Measurements from ENCODE around the gene AFDN.

AFDN gene

GRCh38 chr6:167794161-167795157, 32.3 kb upstream of the AFDN start:
- no peak overlapping the region for H3K27ac ChIP-seq
- H3K4me3 ChIP-seq, result no peak overlapping the region

- no peak overlapping the region for H3K4me3 ChIP-seq
- H3K27ac ChIP-seq, result no peak overlapping the region
Observed at GRCh38 chr6:167795321-167795811, 31.3 kb upstream of the AFDN start.

- Histone ChIP-seq H3K27ac (no peak overlapping the region), H3K4me3 (peak overlapping the region in 2 of 7 experiments; percentile 2 to 21)
Observed at GRCh38 chr6:167795874-167796191, 30.9 kb upstream of the AFDN start.

GRCh38 chr6:167796192-167796981, 30.3 kb upstream of the AFDN start:
- H3K27ac ChIP-seq, result no peak overlapping the region
- peak overlapping the region; percentile 2 to 28 (median 13) for H3K4me3 ChIP-seq

GRCh38 chr6:167797011-167797471, 29.7 kb upstream of the AFDN start:
- peak overlapping the region in 3 of 7 experiments; percentile 2 to 28 (median 24) for H3K4me3 ChIP-seq
- no peak overlapping the region for H3K27ac ChIP-seq

- Histone ChIP-seq H3K4me3 (no peak overlapping the region), H3K27ac (no peak overlapping the region)
Observed at GRCh38 chr6:167797476-167798265, 29.0 kb upstream of the AFDN start.

- no peak overlapping the region for H3K27ac ChIP-seq
- no peak overlapping the region for H3K4me3 ChIP-seq
Observed at GRCh38 chr6:167798453-167798852, 28.3 kb upstream of the AFDN start.

- Histone ChIP-seq H3K4me3 (no peak overlapping the region), H3K27ac (no peak overlapping the region)
Observed at GRCh38 chr6:167799033-167799821, 27.5 kb upstream of the AFDN start.

- Histone ChIP-seq H3K4me3 (no peak overlapping the region), H3K27ac (no peak overlapping the region)
Observed at GRCh38 chr6:167800549-167800948, 26.2 kb upstream of the AFDN start.

GRCh38 chr6:167801263-167801662, 25.4 kb upstream of the AFDN start:
- H3K4me3 ChIP-seq, result no peak overlapping the region
- H3K27ac ChIP-seq, result no peak overlapping the region

- H3K27ac ChIP-seq, result no peak overlapping the region
- H3K4me3 ChIP-seq, result no peak overlapping the region
Observed at GRCh38 chr6:167802339-167802738, 24.4 kb upstream of the AFDN start.

GRCh38 chr6:167803816-167804215, 22.9 kb upstream of the AFDN start:
- Histone ChIP-seq H3K27ac (no peak overlapping the region), H3K4me3 (no peak overlapping the region)

- H3K27ac ChIP-seq, result no peak overlapping the region
Observed at GRCh38 chr6:167804281-167805013, 22.3 kb upstream of the AFDN start.

GRCh38 chr6:167805349-167806060, 21.2 kb upstream of the AFDN start:
- H3K27ac ChIP-seq, result no peak overlapping the region
- no peak overlapping the region for H3K4me3 ChIP-seq

More at GRCh38 chr6:167804281-167805013, 22.3 kb upstream of the AFDN start:
- H3K4me3 ChIP-seq, result no peak overlapping the region

- Histone ChIP-seq H3K4me3 (no peak overlapping the region), H3K27ac (no peak overlapping the region)
Observed at GRCh38 chr6:167806061-167806700, 20.5 kb upstream of the AFDN start.

- Histone ChIP-seq H3K4me3 (no peak overlapping the region), H3K27ac (no peak overlapping the region)
Observed at GRCh38 chr6:167807200-167807599, 19.5 kb upstream of the AFDN start.

- H3K4me3 ChIP-seq, result no peak overlapping the region
- H3K27ac ChIP-seq, result no peak overlapping the region
Observed at GRCh38 chr6:167807756-167808155, 19.0 kb upstream of the AFDN start.

All from skin epidermis (tissue), 12 donors.